Glomerular visceral epithelial cell (primary cell): Measurements from ENCODE around the gene MYBPC2.

Source experiments
- DNase-seq: peaks from one replicate; pipeline ENCODE4 v3.0.0-alpha.2; 2016; ENCODE audit errors: extremely low spot score

MYBPC2 gene

GRCh38 chr19:50500753-50501151 lies 68.1 kb downstream of the MYBPC2 start:
- no peak for DNase-seq

GRCh38 chr19:50501186-50501567 lies 68.5 kb downstream of the MYBPC2 start:
- no peak for DNase-seq

- DNase-seq = no peak
Observed at GRCh38 chr19:50501568-50502475, 69.1 kb downstream of the MYBPC2 start.

GRCh38 chr19:50505856-50506611 lies 73.3 kb downstream of the MYBPC2 start:
- DNase-seq = no peak

- no peak for DNase-seq
Observed at GRCh38 chr19:50506700-50507099, 74.0 kb downstream of the MYBPC2 start.

- no peak for DNase-seq
Observed at GRCh38 chr19:50507376-50507775, 74.7 kb downstream of the MYBPC2 start.

- no peak for DNase-seq
Observed at GRCh38 chr19:50508843-50509190, 76.1 kb downstream of the MYBPC2 start.

GRCh38 chr19:50509366-50509765 lies 76.7 kb downstream of the MYBPC2 start:
- no peak for DNase-seq

- no peak for DNase-seq
Observed at GRCh38 chr19:50510121-50510670, 77.5 kb downstream of the MYBPC2 start.

GRCh38 chr19:50510700-50511068 lies 78.0 kb downstream of the MYBPC2 start:
- DNase-seq = no peak

GRCh38 chr19:50511069-50511822 lies 78.6 kb downstream of the MYBPC2 start, which contains the start of gene JOSD2:
Gene JOSD2 (minus strand): TSS chr19:50511191. CDS start chr19:50510431, 760 bp downstream.
- DNase-seq = peak; percentile 99

- no peak for DNase-seq
Observed at GRCh38 chr19:50512112-50512998, 79.7 kb downstream of the MYBPC2 start.

GRCh38 chr19:50512999-50513745 lies 80.5 kb downstream of the MYBPC2 start:
- no peak for DNase-seq

- DNase-seq = no peak
Observed at GRCh38 chr19:50513746-50514345, 81.2 kb downstream of the MYBPC2 start, which contains the start of gene ASPDH. Gene ASPDH (minus strand): TSS chr19:50513913. CDS start chr19:50513823, 90 bp downstream.

- DNase-seq = no peak
Observed at GRCh38 chr19:50514346-50515167, 81.9 kb downstream of the MYBPC2 start.

GRCh38 chr19:50515168-50515561 lies 82.5 kb downstream of the MYBPC2 start:
- no peak for DNase-seq
